Hematopoietic multipotent progenitor cell treated with erythropoietin and hydrocortisone succinate and interleukin-3 and kit ligand, for 4 days (in vitro differentiated cells): Measurements from ENCODE around the gene TXNDC17.
"Not testable (repeated sequence)": the region's sequence is repeated elsewhere in the genome, so short reads cannot be mapped to it uniquely, and the experiment has no call there.

ENCODE experiments used
- DNase-seq: peaks from one replicate; pipeline ENCODE4 v3.0.0-alpha.2; 2015

Gene TXNDC17

DNA sequence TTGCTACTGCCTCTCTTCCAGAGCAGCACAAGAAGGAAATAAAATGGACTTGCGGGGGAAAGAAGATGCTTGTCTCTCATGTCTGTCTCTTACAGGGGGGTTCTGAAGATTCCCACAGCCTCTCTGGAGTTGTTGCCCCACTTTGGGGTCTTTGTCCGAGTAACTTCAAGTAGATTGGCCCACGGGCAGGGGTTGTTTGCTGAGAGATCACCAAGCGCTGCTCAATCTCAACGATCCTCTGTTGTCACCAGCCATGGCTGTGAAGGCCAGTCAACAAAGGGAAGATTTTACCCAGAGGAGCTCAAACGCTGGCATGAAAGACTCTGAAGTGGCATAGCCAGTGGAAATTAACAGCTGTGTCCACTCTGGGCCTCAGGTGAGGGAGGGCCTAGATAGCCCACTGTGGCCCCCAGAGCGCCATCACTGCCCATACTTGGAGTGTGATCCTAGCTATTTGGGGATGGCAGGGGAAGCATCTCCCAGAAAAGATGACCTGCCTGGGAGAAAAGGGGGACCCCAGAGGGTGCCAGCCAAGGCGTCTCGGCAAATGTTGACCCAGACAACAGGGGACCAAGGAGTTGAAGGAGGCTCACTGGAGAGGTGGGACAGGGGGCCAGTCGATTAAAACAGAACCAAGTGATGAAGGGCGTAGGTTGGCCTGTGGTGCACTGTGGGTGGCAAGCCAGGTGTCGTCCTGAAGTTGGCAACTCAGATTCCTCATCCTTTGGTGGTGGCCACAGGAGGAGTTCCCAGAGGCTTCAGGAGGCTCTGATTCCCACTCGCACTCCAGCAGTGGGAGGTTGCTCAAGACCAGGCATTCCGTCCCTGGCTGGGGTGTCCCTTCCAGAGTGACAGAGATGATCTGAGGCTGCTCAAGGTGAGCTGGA, 44.3 kb downstream of the TXNDC17 start:
- no peak for DNase-seq

DNA sequence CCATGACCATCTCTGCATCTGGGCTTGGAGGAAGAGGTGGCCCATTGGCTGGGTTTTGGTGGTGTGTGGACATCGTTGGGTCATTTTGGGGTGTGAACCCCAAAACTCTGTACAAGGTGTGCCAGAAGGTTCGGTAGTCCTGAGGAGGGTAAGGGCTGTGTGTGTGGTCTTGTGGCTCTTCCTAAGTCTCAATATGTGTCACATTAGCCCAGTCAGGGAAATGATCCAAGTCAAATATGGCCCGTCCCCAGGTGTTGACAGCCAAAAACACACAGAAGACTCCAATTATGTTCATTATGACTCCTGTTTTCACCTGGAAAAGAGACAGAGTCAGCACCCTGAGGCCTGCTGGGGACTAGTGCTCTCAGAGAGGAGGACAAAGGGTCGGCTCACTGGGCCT, 45.2 kb downstream of the TXNDC17 start:
- no peak for DNase-seq

- DNase-seq = no peak
These were observed 48.1 kb downstream of the TXNDC17 start for GRCh38 chr17:6688944-6689343.

DNA sequence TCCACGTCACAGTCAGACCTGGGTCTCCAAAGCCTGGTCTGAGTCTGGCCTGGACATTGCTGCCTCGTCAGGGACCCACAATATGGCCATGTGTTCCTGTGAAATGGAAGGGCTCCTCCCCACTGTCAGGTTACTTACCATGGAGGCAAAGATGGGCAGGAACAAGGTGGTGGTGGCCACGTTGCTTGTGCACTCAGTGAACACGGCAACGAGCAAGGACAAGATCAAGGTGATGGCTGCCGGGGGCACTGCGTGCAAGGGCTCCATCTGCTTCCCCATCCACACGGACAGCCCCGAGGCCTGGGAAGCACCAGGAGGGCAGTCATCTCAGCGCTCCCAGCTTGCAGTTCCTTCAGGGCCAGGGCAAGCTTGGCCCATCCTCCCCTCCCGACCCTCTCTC, 49.8 kb downstream of the TXNDC17 start:
- no peak for DNase-seq

DNA sequence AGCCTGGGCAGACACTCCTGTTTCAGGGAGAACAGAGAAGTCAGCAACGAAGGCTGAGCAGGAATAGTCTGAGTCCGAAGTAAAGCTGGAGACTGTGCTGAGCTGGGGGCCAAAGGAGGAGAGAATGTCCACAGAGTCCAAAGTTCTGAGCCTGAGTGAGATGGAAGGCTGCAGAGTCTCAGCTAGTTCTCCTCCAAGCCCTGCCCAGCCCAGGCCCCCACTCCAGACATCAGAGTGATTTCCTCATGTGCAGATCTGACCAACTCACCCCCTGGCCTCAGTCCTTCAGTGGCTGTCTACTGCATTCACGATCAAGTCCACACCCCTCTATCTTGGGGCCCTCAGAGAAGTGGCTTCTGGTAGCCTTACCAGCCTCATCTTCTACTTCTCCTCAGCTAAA, 50.7 kb downstream of the TXNDC17 start:
- no peak for DNase-seq

- DNase-seq = not testable (repeated sequence)
These were observed 51.1 kb downstream of the TXNDC17 start for GRCh38 chr17:6691958-6692357.
